K562 (cell line): ENCODE data around the gene PRDM16.

Source experiments
- BMI1 ChIP-seq: fragments of 150-350 bp; IDR thresholded peaks from 2 replicates; pipeline ENCODE4 v1.6.1; 2014; ENCODE audit warnings: low read length
- GATA2 ChIP-seq: sonication (generic); formaldehyde crosslinking; IDR thresholded peaks from 2 replicates; pipeline ENCODE4 v1.4.0; 2020; ENCODE audit warnings: mild to moderate bottlenecking, missing genetic modification reagents
- RBM15 ChIP-seq: fragments of 200-400 bp; formaldehyde crosslinking; IDR thresholded peaks from 2 replicates; pipeline ENCODE4 v1.6.1; 2018; ENCODE audit warnings: mild to moderate bottlenecking, low read length, moderate library complexity; ENCODE audit not compliant: insufficient read depth
- TEAD4 ChIP-seq, 2 experiments: sonication (generic) in 1 of 2; formaldehyde crosslinking in 1 of 2; IDR thresholded peaks; 2 replicates each; pipeline versions ENCODE4 v1.6.1 to v1.8.0; 2012 to 2022; ENCODE audit warnings: borderline replicate concordance in 1 of 2, inconsistent platforms in 1 of 2, low read length in 1 of 2, mild to moderate bottlenecking in 1 of 2, missing genetic modification reagents in 1 of 2
- ZNF24 ChIP-seq: fragments of 450-650 bp; IDR thresholded peaks from 2 replicates; pipeline ENCODE4 v1.6.1; 2016
- ZNF274 ChIP-seq: IDR thresholded peaks from 2 replicates; pipeline ENCODE4 v1.6.1; 2011; ENCODE audit warnings: low read depth, mild to moderate bottlenecking, low read length, moderate library complexity, borderline replicate concordance
- ZNF696 ChIP-seq: fragments of 250-450 bp; sonication (Bioruptor Pico); conservative IDR thresholded peaks from 2 replicates; pipeline ENCODE4 v1.4.0; 2020; ENCODE audit warnings: mild to moderate bottlenecking, moderate library complexity

- TF ChIP-seq GATA2 (CRISPR knock-in tag) (no peak), ZNF274 (no peak), TEAD4 (IDR thresholded peaks at IDR 0.05; ENCODE audit: low read length) (no peak), TEAD4 (CRISPR knock-in tag; IDR thresholded peaks at IDR 0.05; ENCODE audit: borderline replicate concordance) (no peak), ZNF696 (CRISPR knock-in tag) (no peak), BMI1 (no peak), RBM15 (no peak), ZNF24 (no peak)
These were observed 329.6 kb downstream of the PRDM16 start for GRCh38 chr1:3398396-3399140.
